ENCODE data around the gene CACNB1. TPM values are rescaled to one million over a fixed set of nuclear protein-coding genes. Genes with fewer than 3 reads are reported as not detected.

Gene CACNB1
- total RNA-seq, 1 donor from 2014 or later, result 2.0 TPM

GRCh38 chr17:39225308-39225958, 28.0 kb upstream of the CACNB1 start, which contains the start of gene STAC2:
Gene STAC2 (minus strand): TSS chr17:39225945. CDS start chr17:39225502, 443 bp downstream.
- peak; percentile 4 for ATAC-seq

DNA sequence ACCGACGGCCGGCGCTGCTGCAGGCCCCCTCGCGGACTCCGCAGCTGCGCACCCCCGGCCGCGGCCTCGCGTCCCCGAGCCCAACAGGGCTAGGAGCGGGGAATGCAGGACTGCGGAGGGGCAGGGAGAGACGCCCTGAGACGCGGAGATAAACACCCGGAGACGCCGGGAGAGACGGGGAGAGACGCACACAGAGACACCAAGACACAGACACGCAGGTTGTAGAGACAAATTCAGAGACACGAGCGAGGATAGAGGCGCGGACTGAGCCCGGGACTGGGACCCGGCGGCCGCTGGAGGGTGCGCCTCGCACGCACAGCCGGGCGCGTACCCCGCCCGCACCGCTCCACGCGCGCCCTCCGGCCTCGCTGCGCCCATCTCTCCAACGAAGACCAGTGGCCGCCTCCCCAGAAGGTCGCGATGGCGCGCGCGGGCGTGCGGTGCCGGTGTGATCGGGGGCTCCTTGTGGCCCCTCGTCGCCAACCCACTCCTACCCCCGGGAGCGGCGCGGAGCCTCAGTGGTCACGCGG, 27.4 kb upstream of the CACNB1 start:
- ATAC-seq, result peak; percentile 10

DNA sequence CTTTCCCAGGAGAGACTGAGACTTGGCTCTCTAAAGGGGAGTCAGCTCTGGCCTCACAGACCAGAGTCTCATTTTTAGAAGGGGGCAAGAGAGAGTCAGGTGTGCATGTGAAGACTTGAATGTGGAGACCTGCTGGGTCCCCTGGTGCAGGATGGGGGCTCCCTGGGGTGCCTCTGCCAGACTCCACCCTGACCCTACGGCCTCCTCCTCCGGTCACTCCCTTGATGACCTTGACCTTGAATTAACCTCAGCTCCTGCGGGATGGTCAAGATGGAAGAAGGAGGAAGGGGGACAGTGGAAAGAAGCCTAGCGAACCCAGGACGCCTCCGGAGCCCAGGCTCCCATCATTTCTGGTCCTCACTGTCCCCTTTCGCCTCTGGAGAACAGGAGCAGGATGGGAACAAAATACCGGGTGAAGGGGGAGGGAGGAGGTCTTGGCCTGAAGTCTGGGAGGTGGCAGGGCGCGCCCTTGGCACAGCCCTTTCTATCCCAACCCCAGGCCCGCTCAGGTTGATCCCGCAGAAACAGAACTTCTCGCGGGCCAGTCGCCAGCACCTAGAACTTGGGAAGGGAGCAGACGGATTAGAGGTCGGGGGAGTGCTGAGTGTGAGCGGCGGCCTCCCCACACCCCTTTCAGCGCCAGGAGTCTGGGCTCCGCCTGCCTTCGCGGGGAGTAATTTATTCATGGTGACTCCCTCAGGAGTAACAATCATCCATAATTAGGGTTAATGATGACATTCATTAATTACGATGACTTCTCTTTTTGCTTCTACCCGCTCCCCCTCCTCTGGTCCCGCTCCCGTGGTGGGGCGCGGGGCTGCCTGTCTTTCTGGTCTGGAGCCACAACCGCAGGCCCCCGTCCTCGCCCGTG, 26.7 kb upstream of the CACNB1 start:
- no peak for ATAC-seq

DNA sequence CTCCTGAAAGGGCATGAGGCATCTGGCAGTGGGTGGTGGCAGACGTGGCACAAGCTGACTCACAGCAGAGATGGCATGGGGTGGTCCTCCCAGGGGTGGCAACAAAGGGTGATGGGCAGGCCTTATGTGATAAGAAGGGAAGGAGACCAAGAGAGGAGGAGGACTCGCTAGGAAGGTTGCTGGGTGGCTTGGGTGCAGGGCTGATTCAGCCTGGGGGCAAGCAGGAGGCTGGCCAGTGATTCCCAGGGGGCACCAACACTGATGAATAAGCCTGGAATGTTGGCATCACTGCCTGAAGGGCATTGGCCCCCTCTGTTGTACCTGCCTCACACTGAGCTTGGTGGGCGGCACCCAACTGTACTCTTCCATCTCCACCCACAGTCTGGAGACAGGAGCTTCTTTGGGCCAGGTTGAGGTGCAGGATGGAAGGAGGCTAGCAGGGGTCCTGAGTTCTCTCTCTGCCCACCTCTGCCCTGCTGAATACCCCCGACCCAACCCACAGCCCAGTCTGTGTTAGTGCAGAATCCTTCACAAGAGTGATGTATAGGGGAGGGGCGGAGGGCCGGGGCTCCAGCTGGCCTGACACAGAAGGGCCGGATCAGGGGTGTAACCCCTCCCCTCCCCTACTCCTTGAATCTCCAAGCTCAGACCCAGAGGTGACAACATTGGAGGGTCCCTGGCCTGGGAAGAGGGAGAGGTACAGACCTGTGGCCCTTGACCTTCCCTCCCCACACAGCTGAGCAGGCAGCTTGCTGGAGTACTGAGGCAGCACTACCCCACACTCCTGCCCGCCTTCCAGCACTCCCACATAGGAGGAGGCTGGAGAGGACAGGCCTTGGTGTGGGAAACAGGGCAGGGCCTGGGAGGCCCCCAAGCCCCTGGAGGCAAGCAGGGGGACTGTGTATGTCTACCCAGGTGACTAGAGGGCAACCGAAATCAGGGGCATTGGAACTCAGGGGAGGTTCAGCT, 25.7 kb upstream of the CACNB1 start:
- no peak for ATAC-seq

DNA sequence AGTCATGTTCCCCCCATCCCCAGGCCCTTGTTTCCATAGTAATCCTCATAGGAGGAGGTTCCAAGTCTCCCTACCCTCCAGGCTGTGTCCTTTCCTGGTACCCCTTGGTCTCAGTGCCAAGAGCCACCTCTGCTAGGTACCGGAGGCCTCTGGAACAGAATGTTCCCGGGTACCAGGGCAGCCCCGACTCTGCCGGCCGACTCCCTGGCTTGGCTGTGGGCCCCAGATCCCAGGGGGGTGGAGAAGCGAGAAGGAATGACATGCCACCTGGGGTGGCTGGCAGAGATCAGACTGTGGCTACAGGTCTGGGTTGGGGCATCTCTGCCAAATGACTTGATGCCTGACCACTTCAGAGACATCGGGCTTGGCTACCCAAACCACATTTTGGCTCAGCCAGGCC, 24.7 kb upstream of the CACNB1 start:
- ATAC-seq, result no peak

GRCh38 chr17:39221572-39221971, 24.1 kb upstream of the CACNB1 start:
- ATAC-seq, result no peak

GRCh38 chr17:39219647-39220154, 22.2 kb upstream of the CACNB1 start:
- no peak for ATAC-seq

GRCh38 chr17:39218906-39219305, 21.4 kb upstream of the CACNB1 start:
- ATAC-seq, result no peak

DNA sequence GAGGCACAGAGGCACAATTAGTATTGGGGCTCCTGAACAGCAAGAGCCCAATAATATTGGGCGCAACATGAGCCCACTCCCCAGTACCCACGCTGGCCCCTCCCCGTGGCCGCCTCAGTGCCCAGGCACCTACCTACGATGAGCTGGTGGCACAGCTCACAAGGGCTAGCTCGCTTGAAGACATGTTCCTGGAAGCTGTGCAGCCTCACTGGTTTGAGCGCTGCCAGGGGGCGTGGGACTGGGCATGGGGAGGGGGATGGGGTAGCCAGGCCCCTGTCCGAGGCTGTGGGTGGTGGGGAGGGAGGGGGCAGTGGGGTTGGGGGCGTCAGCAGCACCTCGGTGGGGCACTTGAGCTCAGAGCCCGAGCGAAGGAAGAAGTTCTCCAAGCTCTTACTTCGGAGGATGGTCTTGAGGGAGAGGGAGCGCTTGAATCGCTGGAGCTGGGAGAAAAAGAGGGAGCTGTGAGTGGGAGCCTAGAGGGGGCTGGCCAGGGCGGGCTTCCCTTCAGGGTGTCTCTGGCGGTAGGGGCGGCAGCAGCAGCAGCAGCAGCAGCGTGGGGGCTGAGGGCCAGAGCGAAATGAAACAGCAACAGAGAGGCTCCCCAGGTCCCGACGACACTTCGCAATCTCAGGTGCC, 20.4 kb upstream of the CACNB1 start:
- no peak for ATAC-seq

DNA sequence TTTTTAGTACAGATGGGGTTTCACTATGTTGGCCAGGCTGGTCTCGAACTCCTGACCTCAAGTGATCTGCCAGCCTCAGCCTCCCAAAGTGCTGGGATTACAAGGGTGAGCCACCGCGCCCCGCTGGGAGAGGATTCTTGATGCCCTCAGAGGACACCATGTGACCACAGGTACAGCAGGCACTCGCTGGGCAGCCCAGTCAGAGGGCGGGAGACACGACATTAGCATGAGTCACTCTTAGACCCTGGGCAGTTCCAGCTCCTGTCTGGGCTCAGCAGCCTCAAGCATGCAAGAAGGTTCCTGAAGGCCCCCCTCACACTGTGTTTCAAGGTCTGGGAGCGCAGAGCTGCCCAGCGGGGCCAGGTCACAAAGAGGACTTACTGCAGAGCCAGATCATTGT, 16.4 kb upstream of the CACNB1 start:
- ATAC-seq, result peak; percentile 65

DNA sequence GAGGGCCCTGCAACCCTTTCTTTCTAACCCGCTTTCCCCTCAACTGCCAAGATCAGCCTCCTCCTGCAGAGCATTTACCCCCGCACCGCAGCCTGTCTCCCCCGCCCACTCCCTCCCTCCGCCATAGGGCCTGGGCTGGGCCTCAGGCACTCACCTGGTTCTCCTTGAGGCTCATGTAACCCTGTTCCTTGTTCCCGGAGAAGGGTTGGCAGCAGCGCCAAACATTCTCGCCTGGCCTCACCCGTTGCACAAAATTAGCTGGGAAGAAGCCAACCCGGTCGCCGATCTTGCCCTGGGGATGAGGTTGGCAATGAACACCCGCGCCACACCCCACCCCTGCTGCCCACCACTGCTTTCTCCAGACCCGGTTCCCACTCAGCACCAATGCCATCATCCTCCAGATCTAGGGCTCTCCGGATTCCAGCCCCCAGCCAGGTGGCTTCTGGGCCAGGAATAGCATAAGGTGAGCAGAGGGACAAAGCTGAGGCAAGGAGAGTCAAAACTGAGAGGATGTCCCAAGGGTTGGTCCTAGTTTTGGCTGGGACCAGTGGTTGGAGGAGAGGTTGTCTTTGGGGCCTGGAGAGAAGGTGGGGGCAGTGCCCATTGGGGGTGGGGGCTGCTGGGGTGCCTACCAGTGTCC, 15.5 kb upstream of the CACNB1 start:
- ATAC-seq, result peak; percentile 40

DNA sequence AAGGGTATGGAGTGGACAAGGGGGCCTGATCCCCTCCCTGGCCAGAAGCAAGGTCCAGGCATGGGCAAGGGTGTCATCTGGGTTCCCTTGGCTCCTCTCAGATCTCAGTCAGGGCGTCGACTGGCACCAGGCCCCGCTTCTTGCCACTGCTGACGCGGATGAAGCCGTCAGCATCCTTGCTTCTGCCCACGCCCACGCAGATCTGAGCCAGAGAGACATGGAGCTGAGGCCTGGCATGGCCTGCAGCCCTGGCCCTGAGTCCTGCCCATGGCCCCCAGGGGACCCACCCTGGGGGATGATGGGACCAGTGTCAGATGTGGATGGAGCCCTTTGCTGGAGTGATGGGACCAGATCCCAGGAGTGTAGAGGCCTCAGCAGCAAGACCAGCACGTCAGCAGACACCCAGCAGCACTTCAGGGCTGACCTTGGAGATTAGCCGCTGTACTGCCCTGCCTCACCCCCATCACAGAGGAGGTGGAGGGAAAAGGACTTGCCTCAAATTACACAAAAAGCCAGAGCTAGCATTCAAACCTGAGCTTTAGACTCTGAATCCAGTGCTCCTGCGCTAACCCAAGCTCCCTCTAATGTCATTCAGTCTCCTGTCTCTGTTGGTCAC, 14.8 kb upstream of the CACNB1 start:
- no peak for ATAC-seq

GRCh38 chr17:39210093-39210434, 12.6 kb upstream of the CACNB1 start:
- no peak for ATAC-seq

DNA sequence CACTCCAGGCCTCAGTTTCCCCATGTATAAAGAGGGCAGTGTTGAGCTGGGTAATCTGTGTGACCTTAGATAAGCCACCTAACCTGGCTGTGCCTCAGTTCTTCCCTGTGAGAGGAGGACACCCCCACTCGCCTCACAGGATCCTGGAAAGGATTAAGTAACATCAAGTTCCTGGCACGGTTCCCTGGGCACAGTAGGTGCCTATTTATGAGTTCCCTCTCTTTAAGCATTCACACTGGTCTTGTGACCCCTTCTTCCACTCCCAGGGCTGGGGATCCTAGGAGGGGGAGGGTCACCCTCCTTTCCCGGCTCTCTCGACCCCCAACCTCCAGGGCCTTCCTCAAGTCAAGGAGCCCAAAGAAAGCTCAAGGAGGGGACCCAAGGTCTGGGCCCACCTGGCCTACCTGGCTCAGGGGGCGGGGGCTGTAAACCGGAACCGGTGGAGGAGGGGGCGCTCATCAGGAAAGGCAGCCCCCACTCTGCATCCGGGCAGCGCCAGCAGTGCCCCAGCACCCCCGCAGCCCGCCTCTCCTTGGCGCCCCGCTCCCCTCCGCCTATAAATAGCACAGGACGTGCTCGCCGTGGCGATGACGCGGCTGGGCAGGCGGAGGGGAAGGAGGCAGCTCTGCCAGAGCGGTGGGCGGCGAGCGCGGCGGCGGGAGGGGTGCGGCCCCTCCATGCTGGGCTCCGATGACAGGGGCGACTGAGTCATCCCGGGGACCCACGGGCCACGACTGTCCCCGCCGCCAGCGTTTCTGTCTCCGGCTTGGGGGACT, 12.0 kb upstream of the CACNB1 start:
- peak; percentile 29 for ATAC-seq

- peak; percentile 59 for ATAC-seq
These were observed 11.4 kb upstream of the CACNB1 start for GRCh38 chr17:39208893-39209292.

DNA sequence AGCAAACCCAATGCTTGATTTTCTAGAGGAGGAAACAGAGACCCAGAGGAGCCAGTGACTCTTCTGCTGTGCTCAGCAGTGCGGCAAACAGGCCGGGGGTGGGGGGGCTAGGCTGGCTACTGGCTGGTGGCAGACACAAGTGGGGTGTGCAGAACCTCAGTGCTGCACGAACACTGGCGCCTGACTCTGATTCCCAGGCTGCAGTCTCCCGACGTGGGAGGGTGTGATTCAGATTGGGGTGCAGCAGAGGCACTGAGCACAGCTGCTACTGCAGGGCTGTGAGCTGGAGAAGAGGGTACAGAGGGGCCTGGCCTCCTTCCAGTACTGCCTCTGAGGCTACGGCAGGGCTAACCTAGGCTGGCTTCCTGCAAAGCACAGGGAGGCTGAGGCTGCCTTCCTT, 10.7 kb upstream of the CACNB1 start:
- ATAC-seq, result peak; percentile 35

DNA sequence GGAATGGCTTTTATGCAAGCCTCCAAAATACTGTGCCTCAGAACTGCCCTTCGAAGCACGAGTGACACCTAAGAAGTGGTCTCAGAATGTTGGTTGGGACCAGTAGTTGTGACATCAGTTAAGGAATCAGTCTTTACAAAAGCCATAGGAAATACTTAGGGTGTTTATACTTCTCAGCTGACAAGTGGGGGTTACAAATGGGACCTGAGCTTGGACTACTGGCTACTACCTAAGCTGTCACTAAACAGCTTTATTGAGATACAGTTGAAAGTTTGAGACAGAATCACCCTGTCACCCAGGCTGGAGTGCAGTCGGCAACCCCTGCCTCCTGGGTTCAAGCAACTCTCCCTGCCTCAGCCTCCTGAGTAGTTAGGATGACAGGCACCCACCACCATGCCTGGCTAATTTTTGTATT, 7.7 kb upstream of the CACNB1 start:
- no peak for ATAC-seq

- no peak for ATAC-seq
These were observed 6.8 kb upstream of the CACNB1 start for GRCh38 chr17:39204245-39204644.

DNA sequence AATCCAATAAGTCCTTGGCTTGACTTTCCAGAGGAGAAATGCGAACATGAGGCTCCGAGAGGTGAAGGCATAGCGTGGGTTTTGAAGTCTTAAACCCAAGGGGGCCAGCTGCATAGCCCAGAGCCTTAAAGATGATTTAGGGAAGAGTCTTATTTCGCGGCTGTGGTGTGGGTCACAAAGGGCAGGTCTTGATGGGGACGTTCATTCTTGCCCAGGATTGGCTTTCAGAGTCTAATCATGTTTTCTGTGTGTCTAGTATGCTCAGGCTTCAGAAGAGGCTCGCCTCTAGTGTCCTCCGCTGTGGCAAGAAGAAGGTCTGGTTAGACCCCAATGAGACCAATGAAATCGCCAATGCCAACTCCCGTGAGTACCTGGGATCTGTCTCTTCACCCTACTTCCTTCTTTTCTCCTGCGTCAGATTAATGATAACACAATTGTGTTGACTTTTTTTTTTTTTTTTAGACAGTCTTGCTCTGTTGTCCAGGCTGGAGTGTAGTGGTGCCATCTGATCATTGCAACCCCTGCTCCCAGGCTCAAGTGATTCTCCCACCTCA, 3.6 kb upstream of the CACNB1 start:
- no peak for ATAC-seq
